ENCODE results near the gene RAPGEF5.

- TF ChIP-seq CTCF (IDR thresholded peaks at IDR 0.05) (no peak), ZFX (IDR thresholded peaks at IDR 0.05; ENCODE audit: borderline replicate concordance) (no peak)
Observed at GRCh38 chr7:22220941-22221340, 136.0 kb downstream of the RAPGEF5 start.

All from 22Rv1 (cell line).